ENCODE measurements around the gene HOXC4.

HOXC4 gene

GRCh38 chr12:54058128-54058768 is 4.6 kb downstream of the HOXC4 start:
- no peak for TF ChIP-seq CTCF (IDR thresholded peaks at IDR 0.05; ENCODE audit: insufficient read depth, missing control alignments)
- DNase-seq (ENCODE audit: insufficient read length, low spot score): no peak
- FAIRE-seq: no peak

- TF ChIP-seq CTCF (IDR thresholded peaks at IDR 0.05; ENCODE audit: insufficient read depth, missing control alignments): no peak
- DNase-seq (ENCODE audit: insufficient read length, low spot score): no peak
- FAIRE-seq: no peak
Observed at GRCh38 chr12:54059668-54060067, 6.0 kb downstream of the HOXC4 start.

GRCh38 chr12:54060174-54060974 is 6.7 kb downstream of the HOXC4 start:
- FAIRE-seq: no peak

GRCh38 chr12:54060975-54061778 is 7.5 kb downstream of the HOXC4 start:
- FAIRE-seq (no peak), DNase-seq (ENCODE audit: insufficient read length, low spot score) (no peak)
- no peak for TF ChIP-seq CTCF (IDR thresholded peaks at IDR 0.05; ENCODE audit: insufficient read depth, missing control alignments)

More at GRCh38 chr12:54060174-54060974, 6.7 kb downstream of the HOXC4 start:
- DNase-seq (ENCODE audit: insufficient read length, low spot score): no peak
- no peak for TF ChIP-seq CTCF (IDR thresholded peaks at IDR 0.05; ENCODE audit: insufficient read depth, missing control alignments)

- no peak for DNase-seq (ENCODE audit: insufficient read length, low spot score)
- no peak for TF ChIP-seq CTCF (IDR thresholded peaks at IDR 0.05; ENCODE audit: insufficient read depth, missing control alignments)
- no peak for FAIRE-seq
Observed at GRCh38 chr12:54065677-54066076, 12.0 kb downstream of the HOXC4 start.

- FAIRE-seq: no peak
- no peak for TF ChIP-seq CTCF (IDR thresholded peaks at IDR 0.05; ENCODE audit: insufficient read depth, missing control alignments)
- no peak for DNase-seq (ENCODE audit: insufficient read length, low spot score)
Observed at GRCh38 chr12:54066408-54066807, 12.8 kb downstream of the HOXC4 start.
